BE2C (cell line): ENCODE data around the gene GOLGA2.

Source experiments
- DNase-seq: peaks from one replicate; pipeline ENCODE4 v3.0.0-alpha.2; 2020
- H3K27me3 ChIP-seq: fragments of 250-450 bp; sonication (Bioruptor Pico); 2 replicates; pipeline ENCODE4 v1.5.1; 2020; ENCODE audit warnings: mild to moderate bottlenecking
- H3K36me3 ChIP-seq: fragments of 250-450 bp; sonication (Bioruptor Pico); 2 replicates; pipeline ENCODE4 v1.5.1; 2020; ENCODE audit warnings: mild to moderate bottlenecking
- H3K4me1 ChIP-seq: fragments of 250-450 bp; sonication (Bioruptor Pico); 2 replicates; pipeline ENCODE4 v1.5.1; 2020
- H3K4me3 ChIP-seq: 2 replicates; pipeline ENCODE4 v1.5.1; 2011; ENCODE audit warnings: low read depth, low read length
- H3K9me3 ChIP-seq: fragments of 250-450 bp; sonication (Bioruptor Pico); 2 replicates; pipeline ENCODE4 v1.5.1; 2020
- TF ChIP-seq, protein P1 (sequence below): IDR thresholded peaks from 2 replicates; pipeline ENCODE4 v1.5.1; 2012; ENCODE audit warnings: mild to moderate bottlenecking, low read depth, low read length

GOLGA2 gene

DNA sequence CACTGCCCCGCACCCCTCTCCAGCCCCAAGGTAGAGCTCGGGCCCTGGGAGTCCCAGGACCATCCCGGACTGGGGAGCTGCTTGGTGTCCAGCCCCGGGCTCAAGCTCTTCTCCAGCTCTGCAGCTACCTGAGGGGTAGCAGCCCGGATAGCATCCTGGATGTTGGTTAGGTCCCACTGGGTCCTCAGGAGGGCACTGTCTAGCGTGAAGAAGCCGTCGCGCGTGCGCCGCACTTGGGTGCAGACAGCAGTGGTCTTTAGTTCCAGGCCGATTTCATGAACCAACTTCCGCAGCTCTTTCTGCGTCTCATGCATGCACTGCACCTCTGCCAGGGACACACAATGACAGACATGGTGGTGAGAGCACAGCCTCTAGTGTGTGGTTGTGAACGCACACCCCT is 33.7 kb upstream of the GOLGA2 start:
- Histone ChIP-seq H3K4me1 (no peaks in the 10 kb centered on the region), H3K9me3 (no peaks in the 10 kb centered on the region), H3K36me3 (peaks cover 26% of the 10 kb centered on the region), H3K4me3 (no peak overlapping the region), H3K27me3 (no peaks in the 10 kb centered on the region)
- DNase-seq = no peak
- TF ChIP-seq, protein P1, sequence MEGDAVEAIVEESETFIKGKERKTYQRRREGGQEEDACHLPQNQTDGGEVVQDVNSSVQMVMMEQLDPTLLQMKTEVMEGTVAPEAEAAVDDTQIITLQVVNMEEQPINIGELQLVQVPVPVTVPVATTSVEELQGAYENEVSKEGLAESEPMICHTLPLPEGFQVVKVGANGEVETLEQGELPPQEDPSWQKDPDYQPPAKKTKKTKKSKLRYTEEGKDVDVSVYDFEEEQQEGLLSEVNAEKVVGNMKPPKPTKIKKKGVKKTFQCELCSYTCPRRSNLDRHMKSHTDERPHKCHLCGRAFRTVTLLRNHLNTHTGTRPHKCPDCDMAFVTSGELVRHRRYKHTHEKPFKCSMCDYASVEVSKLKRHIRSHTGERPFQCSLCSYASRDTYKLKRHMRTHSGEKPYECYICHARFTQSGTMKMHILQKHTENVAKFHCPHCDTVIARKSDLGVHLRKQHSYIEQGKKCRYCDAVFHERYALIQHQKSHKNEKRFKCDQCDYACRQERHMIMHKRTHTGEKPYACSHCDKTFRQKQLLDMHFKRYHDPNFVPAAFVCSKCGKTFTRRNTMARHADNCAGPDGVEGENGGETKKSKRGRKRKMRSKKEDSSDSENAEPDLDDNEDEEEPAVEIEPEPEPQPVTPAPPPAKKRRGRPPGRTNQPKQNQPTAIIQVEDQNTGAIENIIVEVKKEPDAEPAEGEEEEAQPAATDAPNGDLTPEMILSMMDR = no peak

DNA sequence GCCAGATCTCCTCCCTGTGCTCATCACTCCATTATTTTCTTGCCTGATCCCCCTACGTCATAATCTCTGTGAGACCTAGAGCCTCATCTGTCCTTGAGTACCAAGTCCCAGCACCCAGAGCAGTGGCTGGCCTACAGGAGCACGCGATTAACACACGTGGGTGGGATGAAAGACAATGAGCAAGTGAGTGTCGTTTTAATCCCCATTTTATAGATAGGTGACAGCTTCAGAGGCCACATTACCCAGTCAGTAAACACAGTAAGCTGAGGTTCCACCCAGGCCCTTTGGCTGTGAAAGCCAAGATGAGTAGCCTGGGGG is 29.1 kb upstream of the GOLGA2 start:
- H3K4me1 ChIP-seq = no peaks in the 10 kb centered on the region
- peaks cover 9% of the 10 kb centered on the region for H3K36me3 ChIP-seq
- H3K27me3 ChIP-seq = no peaks in the 10 kb centered on the region
- no peak for DNase-seq
- no peak overlapping the region for H3K4me3 ChIP-seq
- TF ChIP-seq, protein P1 = no peak
- no peaks in the 10 kb centered on the region for H3K9me3 ChIP-seq

DNA sequence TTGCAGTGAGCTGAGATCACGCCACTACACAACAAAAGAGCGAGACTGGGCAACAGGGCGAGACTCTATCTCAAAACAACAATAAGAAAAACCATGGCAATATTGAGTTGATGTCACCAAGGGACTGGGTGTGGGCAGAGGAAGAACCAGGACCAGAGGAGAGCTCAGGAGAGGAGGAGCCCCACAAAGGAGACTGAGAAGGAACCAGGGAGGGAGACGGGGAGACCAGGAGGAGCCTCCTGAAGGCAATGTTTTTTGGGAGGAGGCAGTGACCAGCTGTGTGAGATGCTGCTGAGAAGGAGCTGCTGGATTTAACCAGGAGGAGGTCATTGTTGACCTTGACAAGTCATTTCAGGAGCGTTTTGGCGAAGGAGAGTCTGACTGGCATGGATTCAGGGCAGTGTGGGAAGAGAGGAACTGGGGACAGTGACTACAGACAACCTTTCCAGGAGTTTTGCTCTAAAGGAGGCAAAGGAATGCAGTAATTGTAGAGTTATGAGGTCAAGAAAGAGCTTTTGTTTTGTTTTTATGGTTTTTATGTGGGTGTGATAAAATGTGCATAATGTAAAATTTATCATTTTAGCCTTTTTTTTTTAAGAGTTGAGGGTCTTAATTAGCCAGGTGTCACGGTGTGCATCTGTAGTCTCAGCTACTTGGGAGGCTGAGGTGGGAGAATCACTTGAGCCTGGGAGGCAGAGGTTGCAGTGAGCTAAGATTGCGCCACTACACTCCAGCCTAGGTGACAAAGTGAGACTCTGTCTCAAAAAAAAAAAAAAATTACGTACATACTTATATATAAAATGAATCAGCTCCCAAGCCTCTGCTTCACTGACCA is 28.5 kb upstream of the GOLGA2 start:
- DNase-seq = no peak
- Histone ChIP-seq H3K27me3 (no peaks in the 10 kb centered on the region), H3K9me3 (no peaks in the 10 kb centered on the region), H3K4me1 (no peaks in the 10 kb centered on the region), H3K4me3 (no peak overlapping the region), H3K36me3 (peaks cover 3% of the 10 kb centered on the region)
- TF ChIP-seq, protein P1 = no peak

DNA sequence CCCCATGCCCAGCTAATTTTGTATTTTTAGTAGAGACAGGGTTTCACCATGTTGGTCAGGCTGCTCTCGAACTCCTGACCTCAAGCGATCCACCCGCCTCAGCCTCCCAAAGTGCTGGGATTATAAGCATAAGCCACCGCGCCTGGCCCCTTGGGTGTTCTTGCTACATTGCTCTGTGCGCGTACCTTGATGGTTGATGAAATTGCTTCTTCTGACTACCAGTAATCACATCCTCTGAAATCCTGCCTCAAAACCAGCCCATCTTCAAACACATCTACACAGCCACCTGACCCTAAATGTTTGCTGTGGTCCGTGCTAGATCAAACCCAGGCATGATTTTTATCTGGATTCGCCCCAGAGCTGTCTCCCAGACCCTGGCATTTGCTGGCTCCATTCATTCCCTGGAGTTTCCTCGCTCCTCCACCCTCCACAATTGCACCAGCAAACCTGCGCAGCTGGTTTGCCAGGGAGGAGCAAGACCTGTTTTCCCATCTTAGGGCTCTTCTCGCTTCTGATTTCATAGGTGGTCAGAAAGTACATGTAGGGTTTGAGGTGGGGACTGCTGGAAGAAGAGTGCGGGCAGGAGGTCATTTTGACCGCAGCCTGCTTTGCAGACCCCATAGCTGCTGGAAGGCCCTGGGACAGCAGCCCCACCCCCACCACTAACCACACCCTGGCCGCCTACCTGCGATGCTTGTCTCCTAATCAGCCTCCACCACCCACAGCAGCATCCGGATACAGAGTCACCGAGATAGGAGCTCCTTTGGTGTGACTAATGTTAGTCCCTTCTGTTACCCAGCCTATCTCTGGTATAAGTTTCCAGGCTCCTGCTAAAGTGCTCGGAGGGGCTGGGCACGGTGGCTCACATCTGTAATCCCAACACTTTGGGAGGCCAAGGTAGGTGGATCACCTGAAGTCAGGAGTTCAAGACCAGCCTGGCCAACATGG is 23.0 kb upstream of the GOLGA2 start:
- H3K36me3 ChIP-seq = no peaks in the 10 kb centered on the region
- no peaks in the 10 kb centered on the region for H3K4me1 ChIP-seq
- no peaks in the 10 kb centered on the region for H3K9me3 ChIP-seq
- H3K27me3 ChIP-seq = no peaks in the 10 kb centered on the region; the same call in 1 of the 2 replicates
- H3K4me3 ChIP-seq = no peak overlapping the region
- TF ChIP-seq, protein P1 = no peak
- no peak for DNase-seq

DNA sequence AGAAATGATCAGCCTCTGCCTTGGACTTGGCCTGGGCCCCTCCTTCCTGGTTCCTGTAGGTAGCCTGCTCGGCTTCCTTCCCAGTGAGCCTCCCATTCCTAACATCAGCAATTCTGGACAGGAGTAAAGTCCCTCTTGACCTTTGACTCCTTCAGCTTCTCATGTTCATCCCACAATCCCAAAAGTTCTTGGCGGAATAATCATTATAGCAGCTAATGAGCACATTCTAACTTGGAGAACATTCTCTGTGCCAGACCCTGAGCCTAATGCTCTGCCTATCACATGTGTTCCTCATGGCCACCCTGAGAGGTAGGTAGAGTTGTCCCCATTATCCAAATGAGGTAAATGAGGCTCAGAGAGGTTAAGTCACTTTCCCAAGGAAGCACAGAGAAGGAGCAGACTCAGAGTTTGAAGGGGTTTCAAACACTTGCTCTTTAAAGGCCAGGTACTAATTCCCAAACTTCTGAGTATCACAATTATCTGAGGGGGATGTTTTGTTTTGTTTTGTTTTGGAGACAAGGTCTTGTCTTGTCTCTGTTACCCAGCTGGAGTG is 21.5 kb upstream of the GOLGA2 start:
- Histone ChIP-seq H3K9me3 (no peaks in the 10 kb centered on the region), H3K27me3 (no peaks in the 10 kb centered on the region; the same call in 1 of the 2 replicates), H3K36me3 (no peaks in the 10 kb centered on the region), H3K4me1 (no peaks in the 10 kb centered on the region), H3K4me3 (no peak overlapping the region)
- no peak for DNase-seq
- TF ChIP-seq, protein P1 = no peak
